HG02852 (cell line): ENCODE measurements around the gene LRRC8C.
"Not testable (repeated sequence)": the region's sequence is repeated elsewhere in the genome, so short reads cannot be mapped to it uniquely, and the experiment has no call there.

Experiments
- ATAC-seq: cut with Tn5 transposase; IDR thresholded peaks from one replicate; pipeline ENCODE4 v1.9.1; 2021; ENCODE audit warnings: mild to moderate bottlenecking, moderate library complexity; ENCODE audit not compliant: unreplicated experiment

Gene LRRC8C

DNA sequence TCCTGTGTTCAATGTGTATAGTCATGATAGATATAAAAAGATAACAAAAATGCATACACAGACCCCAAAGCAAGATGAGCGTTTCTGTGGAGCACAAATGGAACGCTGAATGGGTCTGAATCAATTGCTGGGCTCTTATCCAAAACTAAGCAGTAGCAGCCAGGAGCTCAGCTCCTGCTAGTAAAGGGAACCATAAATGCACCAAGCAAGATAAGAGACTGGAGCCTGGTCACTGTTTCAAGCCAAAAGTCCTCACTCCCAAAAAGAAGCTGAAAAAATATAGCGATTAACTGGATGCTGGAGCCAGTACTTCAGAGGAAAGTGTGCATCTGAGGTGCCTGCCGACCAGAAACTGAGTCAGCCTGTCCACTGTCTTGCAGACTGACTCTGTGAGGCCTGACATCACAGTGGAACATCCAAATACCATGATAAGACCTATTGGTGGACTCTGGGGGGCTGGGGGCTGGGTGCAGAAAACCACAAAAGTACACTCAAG, 68.9 kb downstream of the LRRC8C start:
- ATAC-seq: no peak

DNA sequence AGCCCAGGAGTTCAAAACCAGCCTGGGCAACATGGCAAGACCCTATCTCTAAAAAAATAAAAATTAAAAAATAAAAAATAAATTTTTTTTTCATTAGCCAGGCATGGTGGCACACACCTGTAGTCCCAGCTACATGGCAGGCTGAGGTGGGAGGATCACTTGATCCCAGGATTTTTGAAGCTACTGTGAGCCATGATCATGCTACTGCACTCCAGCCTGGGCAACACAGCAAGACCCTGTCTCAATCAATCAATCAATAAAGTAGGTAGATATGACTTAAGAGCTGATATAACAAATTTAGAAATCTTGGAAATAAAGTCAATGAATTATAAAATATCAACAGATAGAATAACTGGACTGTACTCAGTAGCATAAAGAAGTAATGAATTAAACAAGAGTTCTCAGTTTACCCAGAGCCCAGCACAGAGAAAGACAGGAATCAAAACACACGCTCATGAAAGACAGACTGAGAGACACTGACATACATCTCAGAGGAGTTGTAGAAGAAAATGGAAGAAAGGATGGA, 69.7 kb downstream of the LRRC8C start:
- no peak for ATAC-seq

DNA sequence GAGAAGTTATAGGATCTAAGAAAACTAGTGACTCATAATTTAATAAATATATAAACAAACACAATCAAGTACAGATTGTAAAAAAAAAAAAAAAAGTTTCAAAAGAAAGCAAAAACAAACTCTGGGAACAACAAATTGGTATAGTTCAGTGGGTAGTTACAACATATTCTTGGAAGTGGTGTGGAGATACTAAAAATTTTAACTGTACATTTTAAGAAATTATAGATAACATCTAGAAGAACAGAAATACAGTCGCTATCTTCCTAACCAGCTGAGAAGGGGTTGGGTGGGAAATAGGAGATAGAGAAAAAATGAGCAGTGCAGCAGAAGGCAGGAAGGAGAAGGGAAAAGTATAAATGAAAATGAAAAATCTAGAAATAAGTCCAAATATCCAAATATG, 70.5 kb downstream of the LRRC8C start:
- no peak for ATAC-seq

DNA sequence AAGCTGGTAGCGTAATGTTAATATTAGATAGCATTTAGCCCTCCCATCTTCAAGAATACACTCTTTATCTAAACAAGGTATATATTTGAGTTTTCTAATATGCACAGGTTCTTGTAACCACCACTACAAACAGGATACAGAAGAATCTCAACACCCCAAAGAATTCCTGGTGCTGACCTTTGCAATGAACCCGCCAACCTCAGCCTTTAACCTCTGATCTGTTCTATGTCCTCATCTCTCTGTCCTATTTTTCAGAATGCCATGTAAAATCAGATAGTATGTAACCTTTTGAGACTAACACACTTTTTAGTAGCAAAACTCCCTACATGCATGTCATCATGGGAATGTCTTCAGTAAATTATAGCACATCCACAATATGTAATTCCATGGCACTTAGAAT, 71.1 kb downstream of the LRRC8C start:
- ATAC-seq: no peak

DNA sequence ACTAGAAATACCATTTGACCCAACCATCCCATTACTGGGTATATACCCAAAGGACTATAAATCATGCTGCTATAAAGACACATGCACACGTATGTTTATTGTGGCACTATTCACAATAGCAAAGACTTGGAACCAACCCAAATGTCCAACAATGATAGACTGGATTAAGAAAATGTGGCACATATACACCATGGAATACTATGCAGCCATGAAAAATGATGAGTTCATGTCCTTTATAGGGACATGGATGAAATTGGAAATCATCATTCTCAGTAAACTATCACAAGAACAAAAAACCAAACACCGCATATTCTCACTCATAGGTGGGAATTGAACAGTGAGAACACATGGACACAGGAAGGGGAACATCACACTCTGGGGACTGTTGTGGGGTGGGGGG, 72.0 kb downstream of the LRRC8C start:
- not testable (repeated sequence) for ATAC-seq

DNA sequence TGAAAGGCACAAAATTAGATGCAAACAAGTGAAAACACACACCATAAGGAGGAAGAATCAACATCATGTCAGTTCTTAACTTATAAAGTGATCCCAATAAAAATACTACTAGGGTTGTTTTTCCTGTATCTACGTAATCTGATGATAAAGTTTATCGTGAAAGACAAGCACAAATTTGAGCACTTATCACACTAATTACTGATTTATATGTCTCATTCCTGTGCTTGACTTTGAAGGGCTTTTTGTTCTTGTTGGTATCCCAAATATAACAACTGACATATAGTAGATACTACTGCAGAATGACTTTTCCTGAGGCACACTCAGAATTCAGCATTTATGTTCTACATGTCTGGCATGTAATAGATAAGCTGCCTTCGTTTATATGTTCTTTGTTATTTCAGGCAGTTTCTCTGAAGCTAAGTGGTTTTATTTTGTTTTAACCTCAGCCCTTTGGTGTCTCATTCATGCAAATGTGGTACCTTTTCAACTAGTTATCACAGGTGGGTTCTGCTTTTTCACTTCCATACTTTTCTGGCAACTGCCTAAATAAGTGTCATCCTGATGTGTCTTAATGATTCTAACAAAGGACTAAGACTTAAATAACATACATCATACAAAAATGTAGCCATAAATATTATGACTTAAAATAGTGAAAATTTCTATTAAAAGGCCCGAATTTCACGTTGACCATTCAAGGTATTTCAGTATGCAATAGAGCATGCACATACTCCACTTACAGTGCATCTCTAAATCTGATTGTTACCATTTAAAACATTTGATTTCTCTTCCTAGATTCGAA, 73.2 kb downstream of the LRRC8C start:
- peak; percentile 84 for ATAC-seq

DNA sequence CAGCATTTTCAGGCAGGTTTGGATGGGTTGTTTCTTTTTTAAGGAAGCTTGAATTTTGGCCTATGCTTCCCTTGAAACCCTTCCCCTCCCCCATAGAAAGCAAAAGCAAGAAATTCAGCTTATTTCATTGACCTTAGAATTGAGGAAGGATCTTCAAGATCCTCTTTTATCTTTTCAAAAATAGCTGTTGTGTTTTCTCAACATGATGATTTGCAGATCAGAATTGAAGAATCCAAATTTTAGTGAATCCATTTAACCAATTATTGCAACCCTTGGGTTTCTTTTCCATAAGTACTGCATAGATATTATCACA, 73.7 kb downstream of the LRRC8C start:
- peak; percentile 45 for ATAC-seq

DNA sequence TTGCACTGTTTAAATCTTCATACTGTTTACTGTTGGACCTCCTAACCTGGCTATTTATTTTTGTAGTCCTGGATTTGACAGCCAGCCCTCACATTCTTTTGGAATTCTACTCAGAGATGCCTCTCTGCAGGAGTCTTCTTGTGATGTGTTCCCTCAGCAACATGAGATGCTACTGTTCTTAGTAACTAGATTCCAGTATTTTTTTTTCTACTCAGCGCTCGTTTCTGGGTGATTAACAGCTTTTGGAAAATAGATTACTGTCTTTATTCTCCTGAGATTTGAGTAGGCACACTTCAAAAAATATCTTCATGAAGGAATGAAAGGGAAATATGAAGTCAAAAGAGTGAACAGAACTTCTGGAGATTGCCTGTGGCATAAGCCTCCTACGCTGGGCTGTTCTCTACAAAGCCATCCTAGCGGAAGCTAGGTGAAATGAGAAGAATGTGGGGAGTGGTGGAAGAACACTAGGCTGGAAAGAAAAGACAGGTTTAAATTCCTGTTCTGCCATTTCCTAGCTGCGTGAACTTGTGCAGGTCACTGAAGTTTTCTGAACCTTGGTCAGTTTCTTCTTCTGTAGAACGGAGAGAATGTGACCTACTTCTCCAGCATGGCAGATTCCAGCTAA, 75.9 kb downstream of the LRRC8C start:
- ATAC-seq: no peak

DNA sequence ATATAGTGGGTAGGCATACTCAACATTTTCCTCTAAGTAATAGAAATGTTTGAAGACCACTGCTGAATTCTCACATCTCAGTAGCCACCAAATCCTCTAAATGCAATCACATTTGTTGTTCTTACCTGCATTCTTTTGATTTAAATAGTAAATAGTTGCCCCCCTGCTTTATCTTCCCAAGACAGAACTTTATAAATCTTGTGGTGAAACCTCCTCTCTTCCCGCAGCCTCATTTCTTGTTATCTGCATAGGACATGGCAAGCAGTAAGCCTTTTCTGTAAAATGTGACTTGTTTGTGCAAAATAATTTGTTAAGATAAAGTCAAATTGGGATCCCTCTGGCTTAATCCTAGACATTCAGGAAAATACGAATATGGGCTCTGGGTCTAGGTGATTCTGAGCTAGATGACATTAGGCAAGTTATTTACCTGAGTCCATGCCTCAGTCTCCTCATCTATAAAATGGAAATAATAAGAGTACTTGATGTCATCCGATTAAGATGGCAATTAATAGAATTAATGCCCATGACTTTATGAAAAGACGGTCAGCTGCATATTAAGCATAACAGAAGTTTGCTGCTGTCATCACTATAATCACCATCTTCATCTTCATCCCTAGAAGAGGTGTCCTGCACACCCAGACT, 77.7 kb downstream of the LRRC8C start:
- no peak for ATAC-seq

DNA sequence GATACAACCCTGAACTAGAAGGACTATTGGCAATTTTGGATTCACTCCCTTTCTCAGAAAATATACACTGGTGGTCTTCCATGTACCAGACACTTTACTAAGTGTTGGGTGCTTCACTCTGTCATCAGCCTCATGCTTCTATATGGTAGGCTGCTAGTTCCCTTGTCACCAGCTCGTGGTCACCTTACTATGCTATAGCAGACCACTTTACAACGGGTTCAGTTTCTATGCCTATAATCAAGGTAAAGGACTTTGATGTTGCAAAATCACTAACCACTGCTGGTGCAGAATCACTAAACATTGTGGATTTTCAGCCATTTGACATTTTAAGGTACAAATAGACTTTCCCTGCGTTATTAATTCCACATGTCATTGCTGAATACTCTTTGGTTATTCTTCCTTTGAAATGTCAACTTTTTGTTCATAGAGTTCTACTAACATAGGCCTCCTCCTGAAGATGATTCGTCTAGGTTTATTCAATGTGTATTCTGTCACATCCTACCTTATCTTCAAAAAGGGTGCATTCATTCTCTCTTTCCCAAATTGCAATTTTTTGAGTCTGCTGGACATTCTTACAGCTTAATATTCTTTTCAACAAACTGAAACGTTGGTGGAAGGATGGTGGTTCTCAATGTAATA, 78.3 kb downstream of the LRRC8C start:
- ATAC-seq: no peak

DNA sequence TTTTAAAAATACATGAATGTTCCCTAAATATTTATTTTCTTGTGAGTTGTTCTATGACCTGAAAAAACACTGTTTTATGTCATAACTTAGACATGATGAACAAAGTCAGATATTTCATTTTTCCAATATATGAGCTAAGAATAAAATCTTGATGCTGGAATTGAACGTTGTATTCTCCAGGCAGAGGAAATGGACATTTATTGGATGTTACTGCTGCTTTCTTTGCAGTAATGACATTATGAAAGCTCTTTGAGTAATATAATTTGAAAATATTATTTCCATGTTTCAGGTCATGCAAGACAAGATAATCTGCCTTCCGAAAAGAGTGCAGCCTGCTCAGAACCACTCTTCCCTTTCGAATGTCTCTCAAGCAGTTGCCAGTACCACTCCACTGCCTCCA, 79.5 kb downstream of the LRRC8C start:
- no peak for ATAC-seq

DNA sequence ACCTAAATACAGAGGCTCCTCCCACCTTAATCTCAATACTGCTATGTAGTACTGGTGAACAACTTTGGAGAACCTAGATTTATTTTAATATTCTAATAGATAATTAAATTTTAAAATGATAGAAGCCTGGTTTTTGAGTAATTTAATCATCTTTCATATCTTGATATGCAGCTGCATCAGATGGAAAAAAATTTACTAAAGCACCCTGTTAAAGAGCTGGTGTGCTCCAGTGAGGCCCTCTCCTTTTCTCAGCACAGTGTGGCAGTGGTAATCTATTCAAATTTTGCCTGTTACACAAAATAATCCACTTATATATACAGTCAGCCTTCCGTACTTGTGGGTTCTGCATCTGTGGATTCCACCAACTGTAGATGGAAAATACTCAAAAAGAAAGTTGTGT, 82.8 kb downstream of the LRRC8C start:
- no peak for ATAC-seq

DNA sequence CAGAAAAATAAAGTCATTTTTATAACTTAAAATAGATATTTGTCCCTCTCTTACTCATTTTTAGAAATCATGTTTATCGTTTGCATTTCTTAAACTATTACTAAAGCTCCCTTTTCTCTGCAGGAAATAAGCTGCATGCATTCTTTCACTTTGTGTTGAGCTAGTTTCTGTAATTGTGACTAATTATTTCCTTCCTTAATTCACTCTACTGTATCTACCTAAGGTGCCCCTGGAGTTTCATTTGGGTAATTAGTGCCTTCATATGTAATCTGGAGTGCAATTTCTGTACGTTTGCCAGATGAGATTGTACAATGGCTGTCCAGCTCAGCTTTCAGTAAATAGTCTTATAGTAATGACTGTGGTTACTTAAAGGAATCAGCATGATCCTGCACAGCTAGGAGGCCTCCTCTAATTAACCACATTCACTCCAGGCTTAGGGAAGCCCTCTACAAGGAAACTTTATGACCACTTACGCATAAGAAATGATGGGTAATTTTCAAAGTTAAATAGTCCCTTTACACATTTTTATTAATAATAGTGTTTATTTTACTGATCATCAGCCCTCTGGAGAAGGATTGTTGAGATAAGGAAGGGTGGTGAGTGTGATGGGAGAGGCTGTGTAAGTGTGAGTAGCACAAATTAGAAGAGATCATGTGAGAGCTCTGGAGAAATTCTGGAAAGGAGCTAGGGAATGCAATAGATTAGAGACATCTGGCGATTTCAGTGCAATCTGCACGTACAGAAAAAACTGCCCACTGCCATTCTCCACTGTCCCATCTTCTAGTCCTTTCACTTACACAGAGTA, 86.8 kb downstream of the LRRC8C start:
- peak; percentile 89 for ATAC-seq

DNA sequence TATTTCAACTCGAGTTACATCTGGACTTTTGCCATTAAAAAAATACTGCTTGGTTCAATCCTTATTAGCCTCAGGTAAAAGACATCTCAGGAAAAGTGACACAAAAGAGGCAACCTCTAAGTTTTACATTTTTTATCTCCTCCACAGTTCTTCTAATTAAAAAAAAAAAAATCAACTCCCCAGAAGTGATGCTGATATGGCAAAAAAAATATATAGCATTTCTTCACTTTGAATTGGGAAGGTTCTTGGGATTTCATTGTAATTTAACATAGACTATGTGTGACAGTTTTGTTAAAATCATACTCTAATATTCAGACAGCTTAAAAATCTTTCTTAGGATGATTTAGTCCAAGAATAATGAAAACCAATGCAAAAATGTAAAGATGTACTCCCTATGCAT, 87.9 kb downstream of the LRRC8C start:
- ATAC-seq: no peak

DNA sequence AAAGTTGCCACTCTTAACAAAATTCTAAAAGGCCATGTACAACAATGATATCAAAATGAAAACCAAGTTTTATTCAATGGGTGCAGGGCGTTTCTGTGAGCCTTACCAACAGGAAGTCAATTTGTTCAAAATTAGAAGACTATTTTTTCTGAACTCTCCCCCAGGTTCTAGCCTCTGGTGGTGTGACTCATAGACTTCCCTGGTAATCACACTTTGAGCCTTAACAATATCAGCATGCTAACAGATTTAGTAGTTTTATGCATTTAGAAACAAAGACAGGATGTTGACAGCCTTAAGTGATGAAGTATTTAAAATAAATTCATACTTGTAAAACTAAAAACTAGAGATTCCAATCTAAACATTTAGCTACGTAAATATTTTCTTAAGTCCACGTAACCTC, 88.4 kb downstream of the LRRC8C start:
- no peak for ATAC-seq

DNA sequence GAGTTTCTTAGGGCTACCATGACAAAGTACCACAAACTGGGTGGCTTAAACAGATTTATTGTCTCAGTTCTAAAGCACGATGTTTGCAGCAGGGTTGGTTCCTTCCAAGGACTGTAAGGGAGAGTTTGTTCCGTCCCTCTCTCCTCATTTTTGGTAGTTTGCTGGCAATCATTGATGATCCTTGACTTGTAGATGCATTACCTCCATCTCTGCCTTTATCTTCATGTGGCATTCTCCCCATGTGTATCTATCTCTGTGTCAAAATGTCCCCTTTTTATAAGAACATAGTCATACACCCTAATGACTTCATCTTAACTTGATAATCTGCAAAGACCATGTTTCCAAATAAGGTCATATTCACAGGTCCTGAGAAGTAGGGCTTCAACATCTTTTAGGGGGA, 90.2 kb downstream of the LRRC8C start:
- no peak for ATAC-seq

DNA sequence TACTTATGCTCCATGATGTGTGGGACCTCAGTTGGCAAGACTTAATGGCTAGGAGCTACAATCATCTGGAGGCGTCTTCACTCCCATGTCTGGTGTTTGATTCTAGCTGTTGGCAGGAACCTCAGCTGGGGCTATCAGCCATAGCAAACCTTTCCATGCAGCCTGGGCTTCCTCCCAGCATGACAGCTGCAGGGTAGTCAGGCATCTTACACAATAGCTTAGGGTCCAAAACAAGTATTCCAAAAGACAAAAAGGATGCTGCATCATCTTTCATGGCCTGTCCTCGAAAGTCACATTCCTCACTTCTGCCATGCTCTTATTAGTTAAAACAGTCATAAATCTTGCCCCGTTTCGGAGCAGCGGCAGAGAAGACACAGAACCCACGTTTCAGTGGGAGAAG, 90.9 kb downstream of the LRRC8C start:
- ATAC-seq: no peak

DNA sequence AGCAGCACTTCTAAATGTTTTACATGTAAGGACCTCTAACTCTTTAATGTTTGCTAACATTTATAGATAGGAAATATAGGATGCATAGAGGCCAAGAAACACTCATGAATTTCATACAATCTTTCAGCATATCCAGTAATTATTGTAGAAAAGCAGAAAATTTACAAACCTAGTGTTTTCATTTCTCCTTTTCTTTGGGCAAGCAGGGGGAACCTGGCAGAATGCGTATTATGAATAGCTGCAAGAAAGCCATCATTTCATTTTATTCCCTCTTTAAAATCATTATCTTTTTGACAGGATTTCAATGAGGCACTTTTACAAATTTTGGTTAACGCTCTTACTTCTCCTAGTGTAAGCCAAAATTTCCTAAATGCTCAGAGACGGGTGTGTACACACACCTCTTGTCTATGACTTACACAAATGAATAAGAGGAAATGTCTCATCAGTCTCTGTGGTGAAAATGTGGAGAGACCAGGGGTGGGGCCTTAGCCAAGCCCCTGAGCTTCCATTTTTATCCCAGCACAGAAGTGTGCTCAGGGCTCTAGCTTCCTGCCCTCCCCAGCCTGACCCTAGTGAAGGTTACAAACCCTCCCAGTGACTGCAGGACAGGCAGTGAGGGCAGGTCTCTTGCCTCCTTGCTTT, 91.6 kb downstream of the LRRC8C start:
- peak; percentile 76 for ATAC-seq

DNA sequence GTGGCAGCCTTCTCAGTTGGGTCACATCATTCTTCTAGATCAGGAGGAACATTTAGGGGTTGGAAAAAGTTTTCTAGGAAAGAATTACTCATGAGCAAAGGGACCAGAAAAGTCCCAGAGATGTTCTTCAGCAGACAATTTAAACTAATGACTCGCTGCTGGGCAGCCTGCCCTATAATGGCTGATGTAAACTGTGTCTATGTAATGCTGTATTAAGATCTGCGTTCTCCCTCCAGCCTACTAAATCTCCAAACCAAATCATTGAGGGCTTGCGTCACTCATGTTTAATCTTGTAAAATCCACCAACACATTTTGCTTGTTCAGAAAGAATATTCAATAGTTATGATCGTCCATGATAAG, 92.1 kb downstream of the LRRC8C start:
- ATAC-seq: no peak

DNA sequence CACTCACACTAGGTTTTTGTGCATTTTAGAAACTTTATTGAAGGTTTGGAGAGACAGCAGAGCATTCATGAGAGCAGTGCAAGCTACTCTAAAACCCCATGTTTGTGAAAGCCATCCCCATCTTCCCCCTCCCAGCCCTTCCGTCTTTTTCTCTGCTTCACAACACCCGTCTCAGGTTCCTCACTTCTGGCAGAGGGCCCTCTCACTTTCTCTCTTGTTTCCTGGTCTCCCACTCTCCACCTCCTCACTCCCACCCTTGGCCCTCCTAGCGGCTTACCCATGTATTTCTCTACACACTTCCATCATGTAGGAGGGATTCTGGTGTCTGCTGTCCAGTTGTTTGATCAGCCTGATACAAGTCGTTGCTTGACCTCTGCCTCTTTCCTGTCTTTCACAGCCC, 92.7 kb downstream of the LRRC8C start:
- no peak for ATAC-seq
